Measurements from ENCODE around the gene TSPAN33.
A peak's percentile ranks its signal among the peaks of the same experiment; 100 is the strongest.
"Not testable (repeated sequence)": the region's sequence is repeated elsewhere in the genome, so short reads cannot be mapped to it uniquely, and the experiment has no call there.

Gene TSPAN33

DNA sequence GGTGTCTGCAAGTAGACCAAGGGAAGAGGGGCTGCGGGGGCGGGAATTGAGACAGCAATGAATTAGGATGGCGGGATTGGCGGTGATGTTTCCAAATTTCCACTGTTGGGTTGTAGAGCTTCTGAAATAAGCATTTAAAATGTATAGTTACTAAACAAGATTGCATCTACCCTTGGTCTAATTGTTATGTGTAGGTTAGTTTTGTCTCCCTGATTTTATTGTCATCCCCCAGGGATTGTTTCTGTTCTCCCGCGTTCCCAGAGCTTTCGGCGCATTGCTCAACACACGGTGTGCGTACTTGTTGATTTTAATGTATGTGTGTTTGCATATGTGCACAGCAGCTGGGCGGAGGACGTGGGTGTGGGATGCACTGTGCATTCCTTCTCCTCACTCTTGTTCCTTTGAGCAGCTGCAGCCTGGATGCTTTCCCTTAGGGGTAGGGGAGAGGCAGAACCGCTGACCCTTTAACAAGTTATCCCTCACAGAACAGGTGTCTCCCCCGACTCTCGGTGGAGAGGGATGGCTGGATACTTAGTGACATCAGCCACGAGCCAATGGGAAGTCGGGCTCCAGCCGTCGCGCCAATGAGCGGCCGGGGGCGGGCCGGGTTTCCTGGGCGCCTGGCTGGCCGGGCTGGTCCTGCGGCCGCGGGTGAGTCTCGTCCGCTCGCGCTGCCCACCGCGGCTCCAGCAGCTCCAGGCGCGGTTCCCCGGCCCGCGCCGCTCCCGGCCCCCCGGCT, at the start of gene TSPAN33:
Gene TSPAN33 (plus strand): TSS at position 613 of the 739 bp plus-strand sequence. CDS start 274 bp downstream, outside the sequence.
- DNase-seq = peak; percentile 59

DNA sequence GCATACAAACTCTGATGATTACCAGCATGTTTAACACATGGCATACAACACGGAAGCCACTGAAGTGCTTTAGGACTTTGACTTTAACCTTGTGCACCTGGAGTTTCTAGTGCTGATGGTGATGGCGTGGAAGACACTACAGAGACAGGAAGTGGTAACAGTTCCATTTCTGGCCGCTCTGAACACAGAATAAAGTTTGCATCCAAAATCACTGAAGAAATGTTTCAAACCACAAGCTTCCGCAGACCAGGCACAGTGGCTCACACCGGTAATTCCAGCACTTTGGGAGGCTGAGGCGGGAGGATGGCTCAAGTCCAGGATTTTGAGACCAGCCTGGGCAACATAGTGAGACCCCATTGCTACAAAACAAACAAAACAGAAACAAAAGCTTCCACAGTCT, 49.2 kb upstream of the TSPAN33 start:
- DNase-seq = no peak

GRCh38 chr7:129098409-129099084, 46.0 kb upstream of the TSPAN33 start:
- no peak for DNase-seq

DNA sequence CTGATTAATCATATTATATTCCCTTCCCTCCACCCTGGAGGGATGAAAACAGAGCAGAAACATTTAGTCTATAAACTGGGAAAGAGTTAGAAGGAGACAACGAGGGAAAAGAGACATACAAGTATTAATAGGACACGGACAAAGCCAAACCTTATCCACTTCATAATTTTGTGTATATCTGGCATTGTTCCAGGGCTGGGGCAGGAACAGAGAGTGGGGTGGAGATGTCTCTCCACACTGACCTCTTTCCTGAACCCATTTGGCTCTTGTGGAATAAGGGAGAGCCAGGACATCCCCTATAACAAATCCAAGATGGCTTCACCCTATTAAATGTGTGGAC, 43.7 kb upstream of the TSPAN33 start:
- no peak for DNase-seq

DNA sequence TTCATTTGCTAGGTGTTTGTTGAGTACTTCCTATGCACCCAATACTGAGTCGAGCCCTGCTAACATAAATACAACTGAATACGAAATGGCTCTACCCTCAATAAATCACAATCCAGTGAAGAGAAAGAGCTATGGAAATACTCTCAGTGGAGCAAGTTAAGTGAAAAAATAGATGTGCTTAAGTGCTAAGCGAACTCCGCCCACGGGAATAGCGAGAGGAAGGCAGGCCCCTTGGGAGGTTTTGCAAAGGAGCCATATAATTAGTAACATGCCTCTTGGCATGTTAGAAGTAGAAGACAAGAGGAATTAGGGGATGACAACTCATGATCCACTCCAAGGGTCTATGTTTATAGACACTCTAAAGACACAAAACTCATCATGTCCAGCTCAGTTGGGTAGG, 42.8 kb upstream of the TSPAN33 start:
- DNase-seq = no peak

- no peak for DNase-seq
These were observed 40.8 kb upstream of the TSPAN33 start for GRCh38 chr7:129103561-129104324.

DNA sequence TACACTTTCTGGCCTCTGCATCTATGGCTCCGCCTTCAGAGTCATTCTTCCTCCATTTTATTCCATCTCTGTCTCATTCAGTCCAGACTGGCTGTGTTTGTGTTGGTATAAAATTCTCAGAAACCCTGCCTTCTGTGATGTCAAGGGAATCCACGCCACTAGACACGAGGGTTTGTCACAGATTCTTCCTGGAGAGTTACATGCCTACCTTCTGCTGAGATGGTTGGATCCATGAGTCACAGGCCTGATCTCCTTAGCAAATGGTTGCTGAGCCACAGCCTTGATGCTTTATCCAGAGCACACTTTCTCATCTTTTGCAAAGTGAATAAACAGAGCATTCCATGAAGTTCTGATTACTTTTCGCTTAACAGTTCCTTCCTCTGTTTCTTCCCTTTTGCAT, 35.9 kb upstream of the TSPAN33 start:
- no peak for DNase-seq

DNA sequence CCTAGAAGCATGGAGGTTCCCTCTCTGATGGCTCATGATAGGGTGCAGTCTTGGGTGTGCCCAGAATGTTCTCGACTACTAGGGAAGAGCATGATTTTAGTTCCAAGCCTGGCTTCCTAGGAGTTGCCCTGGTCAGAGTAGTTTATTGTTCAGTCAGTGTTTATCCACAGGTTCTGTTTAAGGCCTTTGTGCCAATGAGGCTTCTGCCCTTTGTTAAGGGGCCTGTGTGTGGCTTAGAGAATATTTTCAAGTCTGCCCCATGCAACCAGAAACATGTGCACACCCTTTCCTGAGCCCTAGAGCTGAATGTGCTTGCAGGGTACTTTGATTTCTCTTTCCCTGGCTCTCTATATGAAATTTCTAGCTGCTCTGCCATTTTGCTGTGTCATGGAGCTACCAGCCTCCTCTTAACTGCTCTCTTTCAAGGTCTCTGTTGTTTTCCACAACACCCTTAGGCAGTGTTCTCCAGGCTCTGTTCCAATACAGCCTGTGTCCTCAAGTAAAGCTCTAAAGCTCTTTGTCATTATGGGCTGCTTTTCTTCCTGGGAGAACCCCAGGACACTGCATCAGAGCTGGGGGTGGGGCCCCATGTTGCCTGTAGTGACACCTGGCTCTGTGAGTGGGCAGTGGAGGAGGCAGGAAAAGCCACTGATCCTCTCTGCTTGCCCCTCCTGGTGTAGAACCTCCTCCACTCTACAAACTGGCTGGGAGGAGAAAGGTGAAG, 34.1 kb upstream of the TSPAN33 start:
- DNase-seq = peak; percentile 34

DNA sequence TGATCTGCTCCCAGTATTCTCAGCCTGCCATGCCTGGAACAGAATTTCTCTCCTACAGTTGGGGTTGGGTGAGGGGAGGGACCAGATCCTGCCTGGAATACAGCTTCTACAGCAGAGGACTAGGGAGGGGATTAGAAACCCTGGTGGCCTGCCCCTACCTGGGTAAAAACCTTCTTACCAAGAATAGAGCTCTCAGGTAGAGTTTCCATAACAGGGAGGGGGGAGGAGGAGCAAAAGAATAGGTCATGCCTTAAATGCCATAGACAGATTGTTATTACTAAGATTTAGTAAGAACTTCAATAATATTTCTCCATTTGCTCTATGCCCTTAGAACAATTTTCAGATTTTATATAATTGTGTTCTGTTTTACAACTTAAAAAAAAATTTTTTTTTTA, 33.5 kb upstream of the TSPAN33 start:
- no peak for DNase-seq

DNA sequence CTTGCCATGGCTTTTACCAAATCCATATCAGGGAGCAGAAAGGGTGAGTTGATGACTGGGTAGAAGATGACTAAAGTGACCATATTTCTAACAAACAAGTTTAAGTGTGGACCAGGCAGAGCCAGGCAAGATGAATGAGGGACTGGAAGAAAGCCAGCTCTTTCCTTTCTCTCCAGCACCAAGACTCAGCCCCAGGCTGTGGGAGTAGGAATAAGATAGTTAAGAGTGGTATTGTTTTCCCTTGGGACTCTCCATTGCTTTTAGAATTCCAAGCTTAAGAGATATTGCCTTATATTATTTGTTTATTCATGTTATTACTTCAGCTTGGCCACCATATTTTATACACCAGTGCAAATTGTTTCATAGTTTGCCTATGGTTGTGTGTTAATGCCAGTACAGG, 28.8 kb upstream of the TSPAN33 start:
- no peak for DNase-seq

- DNase-seq = no peak
These were observed 26.3 kb upstream of the TSPAN33 start for GRCh38 chr7:129118182-129118581.

DNA sequence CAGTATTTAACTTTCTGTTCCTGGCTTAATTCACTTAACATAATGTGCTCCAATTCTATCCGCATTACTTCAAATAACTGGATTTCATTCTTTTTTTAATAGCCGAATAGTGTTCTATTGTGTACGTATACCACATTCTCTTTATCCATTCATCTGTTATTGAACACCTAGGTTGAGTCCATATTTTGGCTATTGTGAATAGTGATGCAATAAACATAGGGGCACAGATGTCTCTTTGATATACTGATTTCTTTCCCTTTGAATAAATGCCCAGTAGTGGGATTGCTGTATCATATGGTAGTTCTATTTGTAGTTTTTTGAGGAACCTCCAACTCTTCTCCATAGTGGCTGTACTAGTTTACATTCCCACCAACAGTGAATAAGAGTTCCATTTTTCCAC, 25.5 kb upstream of the TSPAN33 start:
- DNase-seq = no peak

GRCh38 chr7:129121501-129122077, 22.9 kb upstream of the TSPAN33 start:
- DNase-seq = not testable (repeated sequence)

DNA sequence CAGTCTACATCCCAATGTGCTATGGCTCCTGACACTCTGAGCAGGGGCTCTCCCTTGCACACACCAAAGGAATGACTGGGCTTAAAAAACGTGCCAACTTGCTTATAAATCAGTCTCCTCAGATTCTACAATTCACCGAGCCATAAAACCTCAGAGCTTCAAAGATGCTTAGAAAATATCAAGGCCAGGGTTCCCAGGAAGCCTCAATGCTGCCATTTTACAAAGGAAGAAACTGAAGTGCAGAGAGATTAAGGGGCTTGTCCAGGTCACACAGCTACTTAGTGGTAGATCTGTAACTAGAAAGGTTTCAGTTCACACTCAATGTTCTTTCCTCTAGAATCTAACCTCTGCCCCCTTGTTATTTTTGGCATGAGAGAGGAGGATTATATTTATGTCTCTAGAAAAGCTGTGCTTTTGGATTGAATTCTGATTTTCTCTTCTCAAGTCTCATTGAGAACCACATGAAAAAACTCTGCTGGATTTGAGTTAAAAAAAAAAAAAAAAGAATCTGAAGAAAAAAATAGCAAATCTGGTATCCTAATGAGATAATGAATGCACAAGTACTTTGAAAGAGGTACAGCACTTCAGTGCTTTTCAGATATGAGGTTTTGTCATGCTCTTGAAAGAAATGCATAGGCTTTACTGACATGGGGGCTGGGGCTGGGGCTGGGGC, 22.3 kb upstream of the TSPAN33 start:
- DNase-seq = no peak

DNA sequence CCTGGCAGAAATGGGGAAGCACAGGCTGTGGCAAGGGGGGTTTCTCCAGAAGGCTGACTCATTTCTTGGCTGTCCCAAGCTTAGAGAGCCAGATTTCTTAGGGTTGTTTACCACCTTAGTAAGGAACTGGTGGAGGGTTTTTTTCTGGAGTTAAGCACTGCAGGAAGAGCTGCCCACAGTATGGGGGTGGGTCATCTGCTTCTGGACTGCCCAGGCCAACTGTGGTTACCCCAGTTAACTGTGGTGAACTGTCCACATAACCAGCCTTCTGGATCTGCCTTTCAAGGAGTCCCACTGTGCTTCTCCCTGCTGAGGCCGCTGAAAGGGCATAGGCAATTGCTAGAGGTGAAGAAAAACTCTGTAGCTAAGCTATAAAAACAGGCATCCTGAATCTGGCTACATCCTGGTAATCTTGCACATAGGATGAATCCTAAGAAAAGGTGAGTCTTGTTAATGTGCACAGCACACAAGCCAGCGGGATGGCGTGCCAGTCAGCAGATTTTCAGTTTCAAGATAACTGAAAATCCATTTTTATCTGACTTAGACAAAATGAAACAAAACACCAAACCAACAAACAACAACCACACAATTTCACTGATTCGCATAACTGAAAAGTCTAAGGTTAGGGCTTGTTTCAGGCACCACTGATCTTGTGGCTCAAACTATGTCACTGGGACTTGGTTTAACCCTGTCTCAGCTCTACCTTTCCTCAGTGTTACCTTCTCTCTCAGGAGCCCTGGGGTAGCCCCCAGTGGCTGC, 21.6 kb upstream of the TSPAN33 start:
- no peak for DNase-seq

DNA sequence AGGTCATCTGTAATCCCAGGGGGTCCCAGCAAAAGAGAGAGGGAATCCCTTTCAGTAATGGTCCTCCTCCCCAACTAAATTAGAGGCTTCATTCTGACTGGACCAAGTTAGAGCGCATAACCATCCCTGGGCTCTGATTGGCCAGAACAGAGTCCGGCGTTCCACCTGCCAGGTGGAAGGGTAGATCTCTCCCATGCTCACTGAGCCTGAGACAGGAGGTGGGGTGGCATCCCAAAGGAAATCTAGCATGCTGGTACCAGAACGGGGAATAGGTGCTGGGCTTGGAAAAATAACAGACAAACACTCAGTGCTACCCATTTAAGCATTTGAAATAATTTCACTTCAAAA, 21.0 kb upstream of the TSPAN33 start:
- DNase-seq = no peak

DNA sequence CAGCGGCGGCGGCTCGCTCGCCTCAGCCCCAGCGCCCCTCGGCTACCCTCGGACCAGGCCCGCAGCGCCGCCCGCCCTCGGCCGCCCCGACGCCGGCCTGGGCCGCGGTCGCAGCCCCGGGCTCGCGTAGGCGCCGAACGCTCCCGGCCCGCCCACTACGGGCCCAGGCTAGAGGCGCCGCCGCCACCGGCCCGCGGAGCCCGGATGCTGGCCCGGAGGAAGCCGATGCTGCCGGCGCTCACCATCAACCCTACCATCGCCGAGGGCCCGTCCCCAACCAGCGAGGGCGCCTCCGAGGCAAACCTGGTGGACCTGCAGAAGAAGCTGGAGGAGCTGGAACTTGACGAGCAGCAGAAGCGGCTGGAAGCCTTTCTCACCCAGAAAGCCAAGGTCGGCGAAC, 18.2 kb upstream of the TSPAN33 start:
- no peak for DNase-seq

DNA sequence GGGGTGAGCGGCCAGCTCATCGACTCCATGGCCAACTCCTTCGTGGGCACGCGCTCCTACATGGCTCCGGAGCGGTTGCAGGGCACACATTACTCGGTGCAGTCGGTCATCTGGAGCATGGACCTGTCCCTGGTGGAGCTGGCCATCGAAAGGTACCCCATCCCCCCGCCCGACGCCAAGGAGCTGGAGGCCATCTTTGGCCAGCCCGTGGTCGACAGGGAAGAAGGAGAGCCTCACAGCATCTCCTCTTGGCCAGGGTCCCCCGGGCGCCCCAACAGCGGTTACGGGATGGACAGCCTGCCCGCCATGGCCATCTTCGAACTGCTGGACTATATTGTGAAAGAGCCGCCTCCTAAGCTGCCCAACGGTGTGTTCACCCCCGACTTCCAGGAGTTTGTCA, 17.4 kb upstream of the TSPAN33 start:
- no peak for DNase-seq

DNA sequence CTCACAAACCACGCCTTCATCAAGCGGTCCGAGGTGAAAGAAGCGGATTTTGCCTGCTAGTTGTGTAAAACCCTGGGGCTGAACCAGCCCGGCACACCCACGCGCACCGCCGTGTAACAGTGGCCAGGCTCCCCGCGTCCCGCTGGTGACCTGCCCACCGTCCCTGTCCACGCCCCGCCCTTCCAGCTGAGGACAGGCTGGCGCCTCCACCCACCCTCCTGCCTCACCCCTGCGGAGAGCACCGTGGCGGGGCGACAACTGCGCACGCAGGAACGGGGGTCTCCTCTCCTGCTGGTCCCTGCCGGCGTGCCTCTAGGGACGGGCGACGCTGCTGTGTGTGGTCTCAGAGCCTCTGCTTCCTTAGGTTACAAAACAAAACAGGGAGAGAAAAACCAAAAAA, 16.9 kb upstream of the TSPAN33 start:
- no peak for DNase-seq

GRCh38 chr7:129134356-129134987, 10.0 kb upstream of the TSPAN33 start:
- DNase-seq = no peak

Measured in NCI-H510A treated with DMSO at 0.1 percent for 48 hours (cell line).